DND-41 (cell line): Measurements from ENCODE around the gene RPS19.

ENCODE experiments used
- EZH2 ChIP-seq: IDR thresholded peaks from 3 replicates; pipeline ENCODE4 v1.6.1; 2012; ENCODE audit warnings: borderline replicate concordance, low read depth, mild to moderate bottlenecking, moderate library complexity, low read length, inconsistent platforms; ENCODE audit not compliant: severe bottlenecking
- TF ChIP-seq, protein P1 (sequence below): IDR thresholded peaks from 2 replicates; pipeline ENCODE4 v1.5.1; 2012; ENCODE audit warnings: borderline replicate concordance, low read length, moderate library complexity, mild to moderate bottlenecking; ENCODE audit not compliant: poor library complexity, severe bottlenecking; ENCODE audit errors: extremely low read depth

- TF ChIP-seq, protein P1, sequence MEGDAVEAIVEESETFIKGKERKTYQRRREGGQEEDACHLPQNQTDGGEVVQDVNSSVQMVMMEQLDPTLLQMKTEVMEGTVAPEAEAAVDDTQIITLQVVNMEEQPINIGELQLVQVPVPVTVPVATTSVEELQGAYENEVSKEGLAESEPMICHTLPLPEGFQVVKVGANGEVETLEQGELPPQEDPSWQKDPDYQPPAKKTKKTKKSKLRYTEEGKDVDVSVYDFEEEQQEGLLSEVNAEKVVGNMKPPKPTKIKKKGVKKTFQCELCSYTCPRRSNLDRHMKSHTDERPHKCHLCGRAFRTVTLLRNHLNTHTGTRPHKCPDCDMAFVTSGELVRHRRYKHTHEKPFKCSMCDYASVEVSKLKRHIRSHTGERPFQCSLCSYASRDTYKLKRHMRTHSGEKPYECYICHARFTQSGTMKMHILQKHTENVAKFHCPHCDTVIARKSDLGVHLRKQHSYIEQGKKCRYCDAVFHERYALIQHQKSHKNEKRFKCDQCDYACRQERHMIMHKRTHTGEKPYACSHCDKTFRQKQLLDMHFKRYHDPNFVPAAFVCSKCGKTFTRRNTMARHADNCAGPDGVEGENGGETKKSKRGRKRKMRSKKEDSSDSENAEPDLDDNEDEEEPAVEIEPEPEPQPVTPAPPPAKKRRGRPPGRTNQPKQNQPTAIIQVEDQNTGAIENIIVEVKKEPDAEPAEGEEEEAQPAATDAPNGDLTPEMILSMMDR, result no peak
- TF ChIP-seq EZH2, result no peak
Observed at GRCh38 chr19:41862445-41862986, 2.5 kb downstream of the RPS19 start.
